DOHH2 (cell line): ENCODE measurements around the gene TRIP6.

ENCODE experiments used
- EZH2phosphoT487 ChIP-seq: fragments of 200-600 bp; sonication (generic); IDR thresholded peaks from 2 replicates; pipeline ENCODE4 v1.6.1; 2017; ENCODE audit warnings: borderline replicate concordance, mild to moderate bottlenecking, antibody characterized with exemption, low read length, moderate library complexity, mixed read lengths
- TF ChIP-seq, protein P1 (sequence below): fragments of 200-600 bp; sonication (generic); IDR thresholded peaks from one replicate; pipeline ENCODE4 v1.5.1; 2014; ENCODE audit warnings: antibody characterized with exemption, mild to moderate bottlenecking, low read depth, low read length; ENCODE audit not compliant: poor library complexity, severe bottlenecking

DNA sequence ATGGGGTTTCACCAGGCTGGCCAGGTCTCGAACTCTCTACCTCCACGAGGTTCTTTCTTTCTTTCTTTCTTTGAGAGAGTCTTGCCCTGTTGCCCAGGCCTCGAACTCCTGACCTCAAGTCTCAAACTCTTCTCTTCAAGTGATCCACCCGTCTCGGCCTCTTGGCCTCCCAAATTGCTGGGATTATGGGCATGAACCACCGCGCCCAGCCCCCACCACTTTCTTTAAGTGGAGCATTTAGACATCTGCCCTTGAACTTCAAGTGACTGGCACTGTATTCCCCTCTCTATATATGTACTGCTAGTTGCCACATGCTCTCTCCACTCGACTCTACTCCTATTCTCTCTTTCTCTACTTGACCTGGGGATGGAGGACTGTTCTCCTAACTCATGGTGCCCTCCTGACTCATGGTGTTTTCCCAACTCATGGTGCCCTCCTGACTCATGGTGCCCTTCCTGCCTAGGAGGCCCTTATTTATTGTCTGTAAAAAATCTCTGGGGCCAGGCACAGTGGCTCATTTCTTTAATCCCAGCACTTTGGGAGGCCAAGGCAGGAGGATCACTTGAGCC lies 47.8 kb downstream of the TRIP6 start:
- TF ChIP-seq, protein P1, sequence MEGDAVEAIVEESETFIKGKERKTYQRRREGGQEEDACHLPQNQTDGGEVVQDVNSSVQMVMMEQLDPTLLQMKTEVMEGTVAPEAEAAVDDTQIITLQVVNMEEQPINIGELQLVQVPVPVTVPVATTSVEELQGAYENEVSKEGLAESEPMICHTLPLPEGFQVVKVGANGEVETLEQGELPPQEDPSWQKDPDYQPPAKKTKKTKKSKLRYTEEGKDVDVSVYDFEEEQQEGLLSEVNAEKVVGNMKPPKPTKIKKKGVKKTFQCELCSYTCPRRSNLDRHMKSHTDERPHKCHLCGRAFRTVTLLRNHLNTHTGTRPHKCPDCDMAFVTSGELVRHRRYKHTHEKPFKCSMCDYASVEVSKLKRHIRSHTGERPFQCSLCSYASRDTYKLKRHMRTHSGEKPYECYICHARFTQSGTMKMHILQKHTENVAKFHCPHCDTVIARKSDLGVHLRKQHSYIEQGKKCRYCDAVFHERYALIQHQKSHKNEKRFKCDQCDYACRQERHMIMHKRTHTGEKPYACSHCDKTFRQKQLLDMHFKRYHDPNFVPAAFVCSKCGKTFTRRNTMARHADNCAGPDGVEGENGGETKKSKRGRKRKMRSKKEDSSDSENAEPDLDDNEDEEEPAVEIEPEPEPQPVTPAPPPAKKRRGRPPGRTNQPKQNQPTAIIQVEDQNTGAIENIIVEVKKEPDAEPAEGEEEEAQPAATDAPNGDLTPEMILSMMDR, result no peak
- no peak for TF ChIP-seq EZH2phosphoT487
